GM18907 (cell line): Measurements from ENCODE around the gene TCN2.
"Not testable (repeated sequence)": the region's sequence is repeated elsewhere in the genome, so short reads cannot be mapped to it uniquely, and the experiment has no call there.

Experiments used
- ATAC-seq: cut with Tn5 transposase; IDR thresholded peaks from one replicate; pipeline ENCODE4 v1.9.1; 2021; ENCODE audit warnings: mild to moderate bottlenecking, moderate library complexity; ENCODE audit not compliant: unreplicated experiment

Gene TCN2

DNA sequence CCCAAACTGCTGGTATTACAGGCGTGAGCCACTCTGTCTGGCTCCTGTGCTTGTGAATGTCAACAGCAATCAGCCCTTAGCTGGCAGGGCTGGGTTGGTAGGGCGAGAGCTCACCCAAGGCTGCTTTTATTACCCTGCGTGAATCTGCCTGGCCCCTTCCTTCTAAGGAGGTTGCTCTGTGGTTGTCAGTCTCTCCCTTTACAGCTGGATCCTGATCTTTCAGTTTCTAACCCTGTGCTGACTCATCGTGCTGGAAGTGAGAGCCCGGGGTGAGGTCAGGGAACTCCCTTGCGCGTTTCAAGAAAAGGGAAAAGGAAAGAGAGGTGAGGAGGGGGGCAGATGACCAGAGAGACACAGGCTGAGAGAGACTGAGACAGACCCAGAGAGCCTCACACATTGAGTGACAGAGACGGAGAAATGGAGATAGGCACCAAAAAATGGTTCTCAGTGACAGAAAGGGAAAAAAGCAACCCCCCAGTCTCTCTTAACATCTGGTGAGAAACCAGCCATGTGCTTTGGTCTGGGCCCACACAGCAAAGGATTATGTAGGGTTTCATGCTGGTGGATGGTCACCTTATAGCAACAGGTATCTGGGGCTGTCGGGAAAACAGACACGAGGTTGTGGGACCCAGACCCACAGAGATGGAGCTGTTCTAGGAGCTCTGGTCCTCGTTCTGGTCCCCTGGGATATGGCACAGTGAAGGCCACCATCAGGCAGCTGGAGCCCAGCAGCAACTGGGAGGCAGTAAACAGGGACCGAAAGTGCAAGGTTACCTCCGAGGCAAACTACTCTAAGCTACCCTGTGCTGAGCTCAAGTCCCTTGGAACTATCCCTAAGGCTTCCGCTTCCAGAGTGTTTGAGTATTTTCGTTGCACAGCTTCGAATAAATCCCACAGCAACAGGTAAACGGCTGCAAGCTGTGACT lies 2.5 kb downstream of the TCN2 start:
- peak; percentile 55 for ATAC-seq

DNA sequence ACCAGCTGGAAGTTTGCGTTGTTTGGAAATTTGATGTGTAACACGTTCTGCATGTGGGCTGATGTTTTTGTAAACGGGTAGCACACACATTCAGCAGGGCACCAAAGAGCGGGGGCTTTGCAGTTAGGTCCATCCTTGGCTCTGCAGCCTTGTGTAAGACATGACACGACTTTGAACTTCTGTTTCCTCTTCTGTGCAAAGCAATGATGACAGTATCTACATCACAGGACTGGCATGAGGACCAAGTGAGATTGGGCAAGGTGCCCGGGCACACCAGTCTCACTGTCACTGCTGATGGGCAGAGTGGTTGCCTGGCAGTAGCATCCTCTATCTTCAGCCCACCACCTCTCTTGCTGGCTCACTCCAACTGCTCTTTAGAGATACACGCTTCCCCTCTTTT lies 3.3 kb downstream of the TCN2 start:
- ATAC-seq = no peak

DNA sequence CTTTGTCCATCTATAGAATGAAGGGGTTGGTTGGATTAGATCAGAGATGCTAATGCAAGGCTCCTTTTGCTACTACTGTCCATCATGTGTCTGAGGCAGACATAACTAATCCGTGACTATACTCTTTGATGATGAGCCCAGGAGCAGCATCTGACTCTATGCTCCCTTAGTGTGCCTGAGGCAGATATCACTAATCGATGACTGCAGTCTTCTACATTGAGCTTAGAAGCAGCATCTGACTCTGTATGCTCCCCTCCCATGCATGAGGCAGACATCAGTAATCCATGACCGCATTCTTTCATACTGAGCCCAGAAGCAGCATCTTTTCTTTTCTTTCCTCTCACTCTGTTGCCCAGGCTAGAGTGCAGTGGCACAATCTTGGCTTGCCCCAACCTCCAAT lies 4.2 kb downstream of the TCN2 start:
- no peak for ATAC-seq

DNA sequence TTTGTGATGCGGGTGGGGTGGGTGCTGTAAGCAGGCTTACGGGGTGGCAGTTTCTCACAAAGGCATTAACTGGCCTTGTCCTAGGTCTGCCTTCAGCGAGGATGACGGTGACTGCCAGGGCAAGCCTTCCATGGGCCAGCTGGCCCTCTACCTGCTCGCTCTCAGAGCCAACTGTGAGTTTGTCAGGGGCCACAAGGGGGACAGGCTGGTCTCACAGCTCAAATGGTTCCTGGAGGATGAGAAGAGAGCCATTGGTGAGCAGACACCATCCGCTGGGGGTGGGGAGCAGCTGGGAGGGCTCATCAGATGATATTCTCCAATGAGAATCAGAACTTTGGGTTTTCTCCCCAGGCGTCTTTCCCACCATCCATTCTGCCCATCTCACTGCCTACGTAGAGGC lies 5.8 kb downstream of the TCN2 start:
- no peak for ATAC-seq

DNA sequence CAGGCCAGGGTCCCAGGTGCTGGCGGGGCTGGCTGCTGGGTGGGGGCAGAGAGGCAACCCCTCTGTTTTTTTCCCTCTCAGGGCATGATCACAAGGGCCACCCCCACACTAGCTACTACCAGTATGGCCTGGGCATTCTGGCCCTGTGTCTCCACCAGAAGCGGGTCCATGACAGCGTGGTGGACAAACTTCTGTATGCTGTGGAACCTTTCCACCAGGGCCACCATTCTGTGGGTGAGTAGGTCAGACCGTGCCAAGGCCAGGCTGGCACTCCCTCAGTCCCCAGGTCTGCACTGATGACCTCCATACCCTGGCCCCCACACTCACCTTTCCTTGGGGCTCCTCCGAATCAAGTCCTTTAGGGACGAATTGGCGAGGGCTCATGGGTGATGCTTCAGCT lies 7.3 kb downstream of the TCN2 start:
- no peak for ATAC-seq

DNA sequence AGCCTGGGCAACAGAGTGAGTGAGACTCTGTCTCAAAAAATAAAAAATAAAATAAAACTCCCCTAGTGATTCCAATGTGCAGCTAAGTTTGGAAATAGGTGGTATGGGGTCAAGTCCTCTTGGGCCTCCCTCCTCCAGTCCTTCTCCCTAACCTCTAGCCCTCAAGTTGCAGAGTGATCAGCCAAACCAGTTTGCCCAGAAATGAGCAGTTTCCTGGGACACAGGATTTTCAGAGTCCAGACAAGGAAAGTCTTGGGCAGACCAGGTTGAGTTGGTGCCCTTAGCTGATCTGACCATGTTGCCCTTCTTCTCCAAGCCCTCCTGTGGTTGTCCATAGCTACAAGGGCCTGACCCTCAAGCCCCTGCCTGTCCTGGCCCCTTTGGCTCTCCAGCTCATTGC lies 7.9 kb downstream of the TCN2 start:
- ATAC-seq = no peak

DNA sequence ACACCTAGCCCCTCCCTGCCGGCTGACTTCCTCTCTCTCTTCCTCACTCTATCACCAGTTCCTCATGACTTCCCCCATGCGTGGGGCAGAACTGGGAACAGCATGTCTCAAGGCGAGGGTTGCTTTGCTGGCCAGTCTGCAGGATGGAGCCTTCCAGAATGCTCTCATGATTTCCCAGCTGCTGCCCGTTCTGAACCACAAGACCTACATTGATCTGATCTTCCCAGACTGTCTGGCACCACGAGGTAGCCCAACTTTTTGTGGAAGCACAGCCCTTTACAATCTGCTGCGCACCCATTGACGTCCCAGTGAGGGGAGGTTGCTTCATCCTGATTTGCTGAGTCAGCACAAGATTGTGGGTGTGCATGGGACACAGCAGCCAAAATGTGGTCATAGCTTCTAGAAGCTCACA lies 8.6 kb downstream of the TCN2 start:
- no peak for ATAC-seq

DNA sequence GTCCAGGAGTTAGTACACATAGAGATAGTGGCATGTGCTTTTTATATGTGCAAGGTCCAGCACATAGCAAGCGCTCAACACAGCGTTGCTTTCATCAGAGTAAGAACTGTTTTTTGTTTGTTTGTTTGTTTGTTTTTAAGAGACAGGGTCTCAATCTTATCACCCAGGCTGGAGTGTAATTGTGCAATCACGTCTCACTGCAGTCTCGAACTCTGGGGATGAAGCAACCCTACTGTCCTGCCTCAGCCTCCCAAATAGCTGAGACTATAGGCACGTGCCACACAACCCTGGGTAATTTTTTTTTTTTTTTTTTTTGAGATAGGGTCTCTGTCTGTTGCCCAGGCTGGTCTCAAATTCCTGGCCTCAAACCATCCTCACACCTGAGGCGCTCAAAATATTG lies 10.8 kb downstream of the TCN2 start:
- no peak for ATAC-seq

DNA sequence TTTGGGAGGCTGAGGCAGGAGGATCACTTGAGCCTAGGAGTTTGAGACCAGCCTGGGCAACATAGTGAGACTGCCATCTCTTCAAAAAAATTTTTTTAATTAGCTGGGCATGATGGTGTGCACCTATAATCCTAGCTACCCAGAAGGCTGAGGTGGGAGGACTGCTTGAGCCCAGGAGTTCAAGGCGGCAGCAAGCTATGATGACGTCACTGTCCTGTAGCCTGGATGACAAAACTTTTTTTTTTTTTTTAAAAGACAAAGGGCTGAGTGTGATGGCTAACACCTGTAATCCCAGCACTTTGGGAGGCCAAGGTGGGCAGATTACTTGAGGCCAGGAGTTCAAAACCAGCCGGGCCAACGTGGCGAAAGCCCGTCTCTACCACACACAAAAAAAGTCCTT lies 12.9 kb downstream of the TCN2 start:
- ATAC-seq = not testable (repeated sequence)

DNA sequence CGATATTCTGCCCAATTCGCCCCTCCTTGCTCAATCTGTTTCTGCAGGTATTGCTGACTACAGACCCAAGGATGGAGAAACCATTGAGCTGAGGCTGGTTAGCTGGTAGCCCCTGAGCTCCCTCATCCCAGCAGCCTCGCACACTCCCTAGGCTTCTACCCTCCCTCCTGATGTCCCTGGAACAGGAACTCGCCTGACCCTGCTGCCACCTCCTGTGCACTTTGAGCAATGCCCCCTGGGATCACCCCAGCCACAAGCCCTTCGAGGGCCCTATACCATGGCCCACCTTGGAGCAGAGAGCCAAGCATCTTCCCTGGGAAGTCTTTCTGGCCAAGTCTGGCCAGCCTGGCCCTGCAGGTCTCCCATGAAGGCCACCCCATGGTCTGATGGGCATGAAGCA lies 19.4 kb downstream of the TCN2 start:
- ATAC-seq = no peak

DNA sequence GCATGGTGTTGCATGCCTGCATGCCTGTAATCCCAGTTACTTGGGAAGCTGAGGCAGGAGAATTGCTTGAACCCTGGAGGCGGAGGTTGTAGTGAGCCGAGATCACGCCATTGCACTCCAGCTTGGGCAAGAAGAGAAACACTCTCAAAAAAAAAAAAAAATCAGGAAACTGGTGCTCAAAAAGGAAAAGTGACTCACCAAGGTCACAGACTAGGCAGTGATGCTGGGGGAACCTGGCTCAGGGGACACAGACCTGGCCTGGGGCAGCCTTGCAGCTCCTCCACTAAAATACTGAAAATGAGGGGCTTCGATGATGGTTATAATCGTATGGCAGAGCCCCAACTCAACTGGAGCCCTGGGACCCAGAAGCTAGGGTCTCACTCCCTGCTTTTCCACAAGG lies 20.5 kb downstream of the TCN2 start:
- ATAC-seq = no peak

DNA sequence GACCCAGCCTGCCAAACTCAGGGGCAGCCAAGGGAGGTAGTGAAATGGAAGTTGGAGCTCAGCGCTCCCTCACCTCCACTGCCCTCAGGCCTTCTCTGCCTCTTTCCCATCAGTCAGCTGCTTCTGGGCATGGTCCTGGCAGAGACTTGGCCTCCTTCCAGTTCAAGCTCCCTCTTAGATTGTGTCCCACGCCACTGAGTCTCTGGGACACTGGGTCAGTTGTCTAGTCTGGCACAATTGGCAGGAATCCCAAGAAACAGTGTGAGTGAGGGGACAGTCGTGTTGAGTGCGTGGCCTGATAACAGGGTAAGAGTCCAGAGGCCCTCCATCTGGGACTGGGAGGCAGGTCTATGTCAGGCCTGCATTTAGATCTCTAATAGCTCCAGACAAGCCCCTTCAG lies 21.5 kb downstream of the TCN2 start:
- ATAC-seq = no peak

DNA sequence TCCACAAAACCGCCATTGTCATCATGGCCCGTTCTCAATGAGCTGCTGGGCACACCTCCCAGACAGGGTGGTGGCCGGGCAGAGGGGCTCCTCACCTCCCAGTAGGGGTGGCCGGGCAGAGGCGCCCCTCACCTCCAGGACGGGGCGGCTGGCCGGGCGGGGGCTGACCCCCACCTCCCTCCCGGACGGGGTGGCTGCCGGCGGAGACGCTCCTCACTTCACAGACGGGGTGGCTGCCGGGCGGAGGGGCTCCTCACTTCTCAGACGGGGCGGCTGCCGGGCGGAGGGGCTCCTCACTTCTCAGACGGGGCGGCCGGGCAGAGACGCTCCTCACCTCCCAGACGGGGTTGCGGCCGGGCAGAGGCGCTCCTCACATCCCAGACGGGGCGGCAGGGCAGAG lies 24.5 kb downstream of the TCN2 start:
- not testable (repeated sequence) for ATAC-seq

DNA sequence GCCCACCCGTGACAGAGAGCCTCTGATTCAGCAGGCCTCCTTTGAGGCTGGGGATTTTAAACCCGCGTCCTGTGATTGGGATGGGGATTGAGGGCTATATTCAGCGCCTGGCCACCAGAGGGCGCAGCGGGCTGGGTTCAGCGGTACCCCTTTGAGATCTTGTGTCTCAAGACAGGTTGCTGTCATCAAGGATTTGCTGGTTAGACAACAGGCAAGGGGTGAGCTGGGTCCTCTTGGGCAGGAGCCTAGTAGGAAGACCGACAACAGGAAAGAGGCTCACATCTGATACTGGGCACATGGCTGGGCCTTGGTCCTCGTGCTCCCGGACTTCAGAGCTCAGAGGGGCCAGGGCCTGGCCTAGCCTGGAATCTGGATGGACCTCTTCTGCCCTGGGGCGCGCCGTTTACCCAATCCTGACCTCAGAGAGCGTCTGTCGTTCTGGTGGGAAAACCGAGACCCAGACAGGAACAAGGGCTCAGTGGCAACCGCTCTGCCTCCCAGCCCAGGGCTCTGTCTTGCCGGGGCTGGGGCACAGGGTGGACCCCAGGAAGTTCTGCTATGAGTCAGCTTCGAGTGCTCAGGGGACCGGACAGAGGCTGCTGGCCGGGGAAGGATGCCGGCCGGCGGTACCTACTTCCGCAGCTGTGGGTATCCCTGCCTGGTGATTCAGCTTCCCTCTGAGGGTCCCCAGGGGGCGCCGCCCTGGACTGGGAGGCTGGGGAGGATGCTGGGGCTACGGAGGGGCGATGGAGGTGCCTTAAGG lies 27.7 kb downstream of the TCN2 start:
- ATAC-seq = peak; percentile 69

DNA sequence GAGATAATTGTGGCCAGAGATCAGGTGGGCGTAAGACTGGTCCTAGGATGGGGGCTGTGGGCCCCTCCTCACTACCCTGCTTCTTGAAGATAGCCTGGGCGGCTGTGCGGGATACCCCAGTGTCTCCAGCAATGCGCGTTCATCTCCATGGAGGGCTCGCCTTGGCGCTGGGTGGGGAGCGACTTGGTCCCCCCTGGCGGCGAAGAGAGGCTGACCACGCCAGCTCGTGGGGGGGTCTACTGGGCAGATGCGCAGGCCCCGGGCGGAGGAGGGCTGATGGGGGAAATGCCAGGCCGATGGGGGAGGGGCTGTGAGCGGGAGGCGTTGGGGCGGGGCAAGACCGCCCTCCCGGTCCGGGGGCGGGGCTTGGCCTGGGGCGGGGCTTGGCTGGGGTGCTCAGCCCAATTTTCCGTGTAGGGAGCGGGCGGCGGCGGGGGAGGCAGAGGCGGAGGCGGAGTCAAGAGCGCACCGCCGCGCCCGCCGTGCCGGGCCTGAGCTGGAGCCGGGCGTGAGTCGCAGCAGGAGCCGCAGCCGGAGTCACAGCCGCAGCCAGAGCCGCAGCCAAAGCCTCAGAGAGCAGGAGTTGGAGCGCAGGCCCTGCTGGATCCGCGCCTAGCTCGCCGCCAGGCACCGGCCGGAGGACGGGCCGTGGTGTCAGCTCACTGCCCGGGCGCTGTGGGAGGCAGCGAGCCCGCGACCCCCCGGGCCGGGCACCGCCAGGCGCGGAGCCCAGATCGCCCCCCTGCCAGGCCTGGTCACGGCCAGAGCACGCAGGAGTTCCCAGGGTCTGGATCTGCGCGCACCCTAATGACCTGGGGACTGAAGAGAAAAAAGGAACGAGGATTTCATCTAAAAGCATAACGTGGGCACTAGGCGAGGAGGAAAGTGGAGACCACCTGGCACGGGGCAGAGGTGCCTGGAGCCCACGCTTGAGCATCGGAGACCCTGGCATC lies 28.6 kb downstream of the TCN2 start, which contains the start of gene SLC35E4:
SLC35E4 (plus strand) TSS at position 509 of the 953 bp plus-strand sequence. CDS start 670 bp downstream, outside the sequence.
- ATAC-seq = peak; percentile 66

DNA sequence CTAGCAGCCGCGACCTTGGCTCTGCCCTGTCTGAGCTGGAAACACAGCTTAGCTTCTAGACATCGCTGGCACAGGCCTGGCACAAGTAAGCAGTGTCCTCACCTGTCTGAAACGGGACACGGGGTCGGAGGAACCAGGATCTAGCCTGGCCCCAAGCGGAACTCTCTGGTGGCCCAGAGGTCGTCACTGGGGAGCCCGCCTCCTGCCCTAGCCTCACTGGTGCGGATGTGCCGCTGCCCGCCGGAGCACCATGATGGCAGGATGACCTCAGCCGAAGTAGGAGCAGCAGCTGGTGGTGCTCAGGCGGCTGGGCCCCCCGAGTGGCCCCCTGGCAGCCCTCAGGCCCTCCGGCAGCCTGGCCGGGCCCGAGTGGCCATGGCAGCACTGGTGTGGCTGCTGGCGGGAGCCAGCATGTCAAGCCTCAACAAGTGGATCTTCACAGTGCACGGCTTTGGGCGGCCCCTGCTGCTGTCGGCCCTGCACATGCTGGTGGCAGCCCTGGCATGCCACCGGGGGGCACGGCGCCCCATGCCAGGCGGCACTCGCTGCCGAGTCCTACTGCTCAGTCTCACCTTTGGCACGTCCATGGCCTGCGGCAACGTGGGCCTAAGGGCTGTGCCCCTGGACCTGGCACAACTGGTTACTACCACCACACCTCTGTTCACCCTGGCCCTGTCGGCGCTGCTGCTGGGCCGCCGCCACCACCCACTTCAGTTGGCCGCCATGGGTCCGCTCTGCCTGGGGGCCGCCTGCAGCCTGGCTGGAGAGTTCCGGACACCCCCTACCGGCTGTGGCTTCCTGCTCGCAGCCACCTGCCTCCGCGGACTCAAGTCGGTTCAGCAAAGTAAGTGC lies 29.5 kb downstream of the TCN2 start:
- ATAC-seq = peak; percentile 3

DNA sequence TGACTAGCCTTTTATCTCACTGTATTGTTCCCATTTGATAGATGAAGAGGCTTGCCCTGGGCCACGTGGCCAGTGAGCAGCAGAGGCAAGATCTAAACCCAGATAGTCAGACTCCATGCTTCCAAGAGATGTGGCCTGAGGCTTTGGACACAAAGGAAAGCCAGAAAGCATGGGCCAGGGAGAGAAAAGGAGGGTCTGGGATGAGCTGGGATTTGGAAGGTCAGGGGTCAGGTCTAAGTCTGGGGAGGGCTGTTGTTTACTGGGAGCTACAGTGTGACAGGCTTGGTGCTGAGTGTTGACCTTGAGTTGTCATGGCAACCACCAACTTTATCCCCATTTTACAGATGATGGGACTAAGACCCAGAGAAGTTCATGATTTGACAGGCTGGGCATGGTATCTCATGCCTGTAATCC lies 30.7 kb downstream of the TCN2 start:
- ATAC-seq = no peak

DNA sequence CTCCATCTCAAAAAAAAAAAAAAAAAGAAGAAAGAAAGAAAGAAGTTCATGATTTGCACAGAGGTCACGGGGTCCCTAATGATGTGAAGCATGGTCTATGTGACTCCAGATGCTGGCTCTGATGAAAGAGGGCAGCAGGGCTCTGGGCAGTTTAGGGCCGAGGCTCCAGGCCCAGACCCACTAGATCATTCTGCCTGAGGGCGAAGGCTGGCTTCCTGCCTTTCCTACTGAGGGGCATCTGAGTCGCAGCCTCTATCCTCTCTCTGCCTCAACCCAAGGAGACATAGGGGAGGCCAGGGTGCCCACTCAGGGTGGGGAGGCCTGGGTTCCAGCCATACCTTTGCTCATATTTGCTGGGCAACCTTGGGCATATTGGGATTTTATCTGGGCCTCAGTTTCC lies 33.4 kb downstream of the TCN2 start:
- no peak for ATAC-seq

DNA sequence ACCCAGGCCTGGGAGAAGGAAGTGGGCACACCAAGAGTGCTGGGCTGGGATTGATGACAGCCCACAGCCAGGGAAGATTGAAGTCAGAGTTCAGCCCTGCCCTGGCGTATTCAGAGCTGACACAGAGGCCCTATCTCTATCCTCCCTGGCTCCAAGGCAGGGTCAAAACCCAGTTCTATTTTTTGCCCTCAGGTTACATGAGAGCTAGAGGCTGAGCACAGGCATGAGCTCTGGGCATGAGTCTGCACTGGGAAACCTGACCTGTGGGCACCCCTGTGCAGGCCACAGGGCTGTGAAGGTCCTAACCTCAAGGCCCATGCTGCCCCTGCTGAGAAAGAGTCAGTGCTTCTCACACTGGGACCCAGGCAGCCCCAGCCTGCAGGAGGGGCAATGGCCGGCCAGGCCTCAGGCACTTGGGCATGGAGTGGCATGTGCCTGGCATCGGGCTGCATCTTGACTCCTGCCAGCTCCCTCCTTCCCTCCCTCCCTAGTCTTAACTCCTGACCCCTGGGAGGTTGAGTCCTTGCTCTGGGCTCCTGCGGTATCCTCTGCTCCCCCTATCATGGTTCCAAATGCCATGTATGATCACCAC lies 34.0 kb downstream of the TCN2 start:
- no peak for ATAC-seq
